Fibroblast of peridontal ligament (primary cell): Measurements from ENCODE around the gene GOLGA3.

Source experiments
- DNase-seq: peaks from one replicate; pipeline ENCODE4 v3.0.0-alpha.2; 2010; ENCODE audit errors: extremely low read depth

Gene GOLGA3

GRCh38 chr12:132747896-132748295 is 80.8 kb downstream of the GOLGA3 start:
- DNase-seq: no peak

GRCh38 chr12:132747395-132747794 is 81.3 kb downstream of the GOLGA3 start:
- no peak for DNase-seq

GRCh38 chr12:132746613-132747012 is 82.1 kb downstream of the GOLGA3 start:
- no peak for DNase-seq

GRCh38 chr12:132743831-132744230 is 84.8 kb downstream of the GOLGA3 start:
- no peak for DNase-seq

- DNase-seq: no peak
Observed at GRCh38 chr12:132741620-132742019, 87.0 kb downstream of the GOLGA3 start.

- DNase-seq: no peak
Observed at GRCh38 chr12:132740652-132741051, 88.0 kb downstream of the GOLGA3 start.

- no peak for DNase-seq
Observed at GRCh38 chr12:132740313-132740646, 88.4 kb downstream of the GOLGA3 start.

- DNase-seq: no peak
Observed at GRCh38 chr12:132739600-132740312, 88.9 kb downstream of the GOLGA3 start.

- no peak for DNase-seq
Observed at GRCh38 chr12:132736913-132737312, 91.8 kb downstream of the GOLGA3 start.

- no peak for DNase-seq
Observed at GRCh38 chr12:132736378-132736777, 92.3 kb downstream of the GOLGA3 start.

GRCh38 chr12:132735496-132735895 is 93.2 kb downstream of the GOLGA3 start:
- no peak for DNase-seq

GRCh38 chr12:132734206-132734605 is 94.5 kb downstream of the GOLGA3 start:
- no peak for DNase-seq

GRCh38 chr12:132731574-132731973 is 97.1 kb downstream of the GOLGA3 start:
- no peak for DNase-seq

GRCh38 chr12:132730353-132730752 is 98.3 kb downstream of the GOLGA3 start:
- no peak for DNase-seq

- DNase-seq: peak; percentile 6
Observed at GRCh38 chr12:132729541-132730320, 98.9 kb downstream of the GOLGA3 start.

- DNase-seq: no peak
Observed at GRCh38 chr12:132728502-132728901, 100.2 kb downstream of the GOLGA3 start.

- DNase-seq: no peak
Observed at GRCh38 chr12:132727091-132727794, 101.4 kb downstream of the GOLGA3 start.

GRCh38 chr12:132726386-132726785 is 102.3 kb downstream of the GOLGA3 start:
- no peak for DNase-seq

- DNase-seq: no peak
Observed at GRCh38 chr12:132724506-132725241, 104.0 kb downstream of the GOLGA3 start.

GRCh38 chr12:132723764-132724140 is 104.9 kb downstream of the GOLGA3 start:
- peak; percentile 20 for DNase-seq

- DNase-seq: no peak
Observed at GRCh38 chr12:132723015-132723763, 105.5 kb downstream of the GOLGA3 start.
